ENCODE measurements around the gene SPRR1B.
"Not testable (repeated sequence)": the region's sequence is repeated elsewhere in the genome, so short reads cannot be mapped to it uniquely, and the experiment has no call there.

SPRR1B gene

DNA sequence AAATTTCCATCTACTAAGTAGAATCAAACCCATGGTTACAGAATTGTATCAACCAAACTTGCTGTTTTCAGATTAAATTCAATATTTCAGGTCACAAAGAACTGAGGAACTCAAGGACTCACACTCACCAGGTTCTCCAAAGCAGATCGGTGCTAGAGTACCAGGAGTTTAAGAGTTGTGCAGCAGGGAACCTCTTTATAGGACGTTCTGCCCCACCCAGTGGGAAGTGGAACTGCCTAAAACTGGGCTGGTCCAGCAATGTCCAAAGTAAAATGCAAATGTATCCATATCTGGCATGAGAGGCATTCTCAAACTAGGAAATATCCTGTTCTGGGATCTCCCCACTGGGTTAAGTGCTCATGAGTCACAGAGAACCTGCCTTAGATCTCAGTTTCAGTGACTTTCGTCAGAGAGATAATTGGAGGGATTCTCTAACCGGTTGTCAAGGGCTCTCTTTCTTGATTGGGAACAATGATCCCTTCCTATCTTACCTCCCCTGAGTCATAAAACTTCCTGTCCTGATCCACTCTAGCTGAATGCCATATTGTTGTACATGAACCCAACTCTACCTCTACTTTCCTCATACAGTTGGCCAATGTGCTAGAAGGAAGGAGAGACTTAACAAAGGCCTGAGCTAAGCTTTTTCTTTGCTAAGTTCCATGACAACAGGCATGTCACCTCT is 10.1 kb downstream of the SPRR1B start, which contains the start of gene SPRR2D:
TSS of gene SPRR2D (minus strand) at position 171 of the 682 bp plus-strand sequence. CDS start 774 bp downstream, outside the sequence.
- DNase-seq (ENCODE audit: low read depth) = no peak

DNA sequence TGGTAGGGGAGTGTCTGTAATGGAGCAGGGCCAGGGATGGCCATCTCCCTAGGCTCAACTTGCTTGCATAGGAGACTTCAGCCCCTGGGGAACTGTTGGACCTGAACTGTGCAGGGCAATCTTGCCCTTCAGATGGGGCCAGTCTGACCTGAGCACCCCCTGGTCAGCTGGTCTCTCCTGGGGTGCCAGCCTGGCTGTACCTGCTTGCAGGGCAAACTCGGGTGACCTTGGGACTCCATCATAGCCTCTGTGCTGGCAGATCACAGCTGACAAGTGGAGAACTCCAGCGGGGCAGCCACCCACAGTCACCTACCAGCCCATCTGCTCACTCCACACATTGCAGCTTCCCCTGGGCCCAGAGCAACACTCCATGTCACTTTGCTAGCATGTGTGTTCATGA is 18.2 kb downstream of the SPRR1B start:
- DNase-seq (ENCODE audit: low read depth) = no peak

DNA sequence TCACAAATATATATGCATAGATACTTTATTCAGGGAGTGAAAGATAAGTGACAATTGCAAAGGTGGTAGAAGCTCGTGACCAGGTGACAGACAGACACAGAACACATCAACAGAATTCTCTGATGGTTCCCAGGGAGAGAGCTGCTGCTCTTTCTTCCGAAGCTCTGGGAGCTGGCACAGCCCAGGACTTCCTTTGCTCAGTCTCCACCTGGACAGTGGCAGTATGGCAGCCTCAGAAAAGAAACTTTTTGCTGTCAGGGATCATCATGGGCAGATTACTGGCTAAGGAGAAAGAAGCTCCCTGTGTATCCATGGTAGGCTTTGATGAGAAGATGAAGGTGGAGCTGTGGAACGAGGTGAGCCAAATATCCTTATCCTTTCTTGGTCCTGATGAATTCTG is 25.1 kb downstream of the SPRR1B start:
- not testable (repeated sequence) for DNase-seq (ENCODE audit: low read depth)

DNA sequence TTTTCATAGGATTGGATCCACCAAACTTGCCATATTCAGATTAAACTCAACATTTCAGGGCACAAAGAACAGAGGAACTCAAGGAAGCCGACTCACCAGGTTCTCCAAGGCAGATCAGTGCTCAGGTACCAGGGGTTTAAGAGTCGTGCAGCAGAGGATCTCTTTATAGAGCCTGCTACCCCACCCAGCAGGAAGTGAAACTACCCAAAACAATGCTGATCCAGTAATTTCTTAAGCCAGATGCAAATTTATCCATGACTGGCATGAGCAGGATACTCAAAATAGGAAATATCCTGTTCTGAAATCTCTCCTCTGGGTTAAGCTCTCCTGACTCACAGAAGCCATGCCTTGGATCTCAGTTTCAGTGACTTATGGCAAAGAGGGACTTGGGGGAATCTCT is 26.4 kb downstream of the SPRR1B start, which contains the start of gene SPRR2A:
TSS of gene SPRR2A (minus strand) at position 138 of the 400 bp plus-strand sequence. CDS start 777 bp downstream, outside the sequence.
- no peak for DNase-seq (ENCODE audit: low read depth)

DNA sequence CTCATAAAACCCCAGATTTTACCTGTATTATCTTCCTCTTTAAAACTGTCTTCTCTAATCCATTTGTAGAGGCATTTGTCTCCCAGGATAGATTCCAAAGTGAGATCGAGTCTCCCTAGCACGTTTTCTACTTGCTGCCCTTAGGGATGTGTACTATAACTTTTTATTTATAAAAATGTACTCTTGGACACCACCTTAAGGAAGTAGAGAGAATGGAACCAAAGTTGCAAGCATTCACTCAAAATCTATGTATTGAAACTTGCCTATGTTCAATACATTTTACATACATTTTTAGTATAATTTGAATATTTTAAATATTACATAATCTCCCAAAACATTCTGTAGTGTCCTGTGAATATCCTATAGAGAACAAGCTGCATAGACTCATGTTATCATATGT is 27.2 kb downstream of the SPRR1B start:
- no peak for DNase-seq (ENCODE audit: low read depth)

DNA sequence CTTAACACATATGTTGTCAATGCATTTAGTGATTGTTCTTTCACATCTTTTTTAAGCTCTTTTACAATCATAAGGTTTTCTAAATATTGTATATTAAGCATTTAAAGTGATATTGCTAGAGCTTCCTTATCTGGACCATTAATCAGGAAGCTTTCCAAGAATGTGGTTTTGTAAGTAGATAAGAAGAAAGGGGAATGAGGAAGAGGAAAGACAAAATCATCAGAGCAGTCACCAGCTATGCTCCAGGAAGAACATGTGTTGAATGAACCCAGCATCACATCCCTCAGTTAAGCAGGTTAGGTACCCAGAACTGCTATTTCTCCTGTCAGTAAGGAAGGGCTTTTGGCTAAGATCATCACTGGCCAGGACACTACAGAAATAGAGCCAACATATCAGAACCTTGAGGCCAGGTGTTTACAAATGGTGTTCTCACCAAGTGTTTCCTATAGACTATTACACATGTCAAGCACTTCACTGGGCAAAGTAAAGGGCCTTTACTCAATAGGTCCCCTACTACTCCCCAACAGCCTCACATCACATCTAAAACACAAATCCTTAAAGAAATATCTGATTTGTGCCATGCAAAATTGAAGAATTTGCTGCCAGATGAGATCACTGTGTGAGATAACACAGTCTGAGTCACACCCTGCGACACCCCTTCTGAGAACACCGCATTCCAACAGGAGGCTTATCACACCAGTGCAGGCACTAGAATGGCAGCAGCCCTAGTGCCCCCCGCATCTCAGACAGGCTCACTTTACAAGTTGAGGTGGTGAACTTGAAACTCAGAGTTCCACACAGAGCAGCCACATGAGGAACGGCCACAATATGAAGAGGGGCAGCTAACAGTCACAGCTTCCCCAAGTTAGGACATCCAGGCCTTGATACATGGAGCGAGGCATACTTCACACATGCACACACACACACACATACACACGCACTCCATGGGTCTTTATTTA is 28.1 kb downstream of the SPRR1B start:
- peak; percentile 1 for DNase-seq (ENCODE audit: low read depth)

DNA sequence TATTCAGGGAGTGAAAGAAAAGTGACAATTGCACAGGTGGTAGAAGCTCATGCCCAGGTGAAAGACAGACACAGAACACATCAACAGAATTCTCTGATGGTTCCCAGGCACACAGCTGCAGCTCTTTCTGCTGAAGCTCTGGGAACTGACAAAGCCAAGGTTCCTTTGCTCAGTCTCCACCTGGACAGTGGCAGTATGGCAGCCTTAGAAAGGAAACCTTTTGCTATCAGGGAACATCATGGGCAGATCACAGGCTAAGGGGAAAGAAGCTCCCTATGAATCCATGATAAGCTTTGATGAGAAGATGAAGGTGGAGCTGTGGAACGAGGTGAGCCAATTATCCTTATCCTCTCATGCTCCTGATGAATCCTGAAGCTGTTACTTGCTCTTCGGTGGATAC is 39.2 kb downstream of the SPRR1B start:
- DNase-seq (ENCODE audit: low read depth) = no peak

DNA sequence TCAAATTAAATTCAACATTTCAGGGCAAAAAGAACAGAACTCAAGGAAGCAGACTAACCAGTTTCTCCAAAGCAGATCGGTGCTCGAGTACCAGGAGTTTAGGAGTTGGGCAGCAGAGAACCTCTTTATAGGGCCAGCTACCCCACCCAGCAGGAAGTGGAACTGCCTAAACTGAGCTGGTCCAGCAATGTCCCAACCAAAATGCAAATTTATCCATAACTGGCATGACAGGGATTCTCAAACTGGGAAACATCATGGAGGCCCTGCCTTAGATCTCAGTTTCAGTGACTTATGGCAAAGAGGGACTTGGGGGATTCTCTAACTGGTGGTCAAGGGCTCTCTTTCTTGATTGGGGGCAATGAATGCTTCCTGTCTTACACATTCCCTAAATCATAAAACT is 40.5 kb downstream of the SPRR1B start, which contains the start of gene SPRR2B:
TSS of gene SPRR2B (minus strand) at position 101 of the 400 bp plus-strand sequence. CDS start 772 bp downstream, outside the sequence.
- no peak for DNase-seq (ENCODE audit: low read depth)

DNA sequence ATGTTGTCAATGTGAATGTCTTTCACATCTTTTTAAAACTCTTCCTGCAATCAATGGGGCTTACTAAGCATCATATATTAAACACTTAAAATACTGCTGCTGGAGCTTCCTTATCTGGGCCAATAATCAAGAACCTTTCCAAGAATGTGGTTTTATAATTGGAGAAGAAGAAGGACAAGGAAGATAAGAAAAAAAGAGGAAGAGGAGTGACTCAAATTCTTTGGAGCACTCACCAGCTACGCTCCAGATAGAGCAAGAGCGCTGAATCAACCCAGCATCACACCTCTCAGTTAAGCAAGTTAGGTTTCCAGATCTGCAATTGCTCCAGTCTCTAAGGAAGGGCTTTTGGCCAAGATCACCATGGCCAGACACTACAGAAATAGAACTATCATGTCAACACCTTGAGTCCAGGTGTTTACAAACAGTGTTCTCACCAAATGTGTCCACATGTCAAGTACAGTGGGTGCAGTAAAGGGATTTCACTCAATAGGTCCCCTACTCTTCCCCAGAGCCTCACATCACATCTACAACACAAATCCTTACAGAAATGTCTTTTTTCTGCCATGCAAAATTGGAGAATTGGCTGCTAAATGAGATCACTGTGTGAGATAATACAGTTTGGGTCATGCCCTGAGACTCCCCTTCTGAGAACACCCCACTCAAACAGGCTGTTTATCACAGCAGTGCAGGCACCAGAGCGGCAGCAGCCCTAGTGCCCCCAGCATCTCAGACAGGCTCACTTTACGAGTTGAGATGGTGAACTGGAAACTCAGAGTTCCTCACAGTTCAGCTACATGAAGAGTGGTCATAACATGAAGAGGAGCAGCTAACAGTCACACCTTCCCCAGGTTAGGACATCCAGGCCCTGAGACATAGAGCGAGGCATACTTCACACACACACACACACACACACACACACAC is 42.1 kb downstream of the SPRR1B start:
- DNase-seq (ENCODE audit: low read depth) = no peak

DNA sequence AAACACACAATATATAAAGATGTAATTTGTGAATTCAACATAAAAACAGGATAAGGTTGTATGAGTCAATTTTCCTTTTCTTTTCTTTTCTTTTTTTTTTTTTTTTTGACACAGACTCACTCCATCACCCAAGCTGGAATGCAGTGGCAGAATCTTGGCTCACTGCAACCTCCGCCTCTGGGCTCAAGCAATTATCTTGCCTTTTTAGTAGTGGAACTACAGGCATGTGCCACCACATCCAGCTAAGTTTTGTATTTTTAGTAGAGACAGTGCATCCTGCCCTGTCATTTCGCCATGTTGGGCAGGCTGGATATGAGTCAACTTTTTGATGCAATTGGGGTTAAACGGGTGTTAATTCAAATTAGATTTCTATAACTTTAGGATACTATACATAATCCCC is 50.7 kb downstream of the SPRR1B start:
- no peak for DNase-seq (ENCODE audit: low read depth)

Data from non-pigmented ciliary epithelial cell (primary cell).